ENCODE results near the gene NKD2.
"Not testable (repeated sequence)": the region's sequence is repeated elsewhere in the genome, so short reads cannot be mapped to it uniquely, and the experiment has no call there.

The NKD2 gene

DNA sequence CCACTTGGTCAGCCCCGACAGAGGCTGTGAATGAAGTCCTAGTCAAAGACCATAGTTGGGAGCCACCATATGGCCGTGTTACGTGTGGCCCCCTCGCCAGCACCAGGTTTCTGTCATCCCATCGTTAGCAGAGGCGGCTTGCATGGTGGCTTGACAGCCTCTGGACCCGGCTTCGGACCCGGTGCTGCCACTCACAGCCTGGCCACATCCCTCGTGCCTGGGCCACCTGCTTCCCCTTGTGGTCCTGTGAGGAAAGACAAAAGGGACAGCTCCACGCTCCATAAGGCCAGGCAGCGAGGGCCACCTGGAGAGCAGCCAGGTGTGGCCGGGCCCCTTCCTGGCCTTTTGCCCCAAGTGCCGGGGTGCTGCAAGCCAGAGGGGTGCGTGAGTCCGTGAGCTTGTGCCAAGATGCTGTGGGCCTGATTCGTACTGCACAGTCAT lies 6.2 kb downstream of the NKD2 start:
- no peak for DNase-seq

DNA sequence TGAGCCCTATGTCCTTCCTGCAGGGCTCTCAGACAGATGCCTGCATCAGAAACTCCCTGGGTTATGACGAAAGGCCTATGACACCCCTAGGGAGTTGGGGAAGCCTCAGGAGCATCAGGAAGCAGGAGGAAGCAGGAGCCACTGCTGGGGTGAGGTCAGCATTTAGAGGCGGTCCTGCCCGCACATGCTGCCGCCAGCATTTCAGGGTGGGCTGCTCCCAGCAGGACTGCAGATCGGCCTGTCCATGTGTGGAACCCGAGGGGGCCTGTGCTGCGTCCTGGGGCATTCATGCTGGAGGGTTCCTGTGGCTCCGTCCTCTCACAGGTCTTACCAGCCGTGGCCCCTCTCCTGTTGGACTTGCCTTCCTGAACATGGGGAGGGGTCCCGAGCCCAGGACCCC lies 6.9 kb downstream of the NKD2 start:
- DNase-seq: no peak

DNA sequence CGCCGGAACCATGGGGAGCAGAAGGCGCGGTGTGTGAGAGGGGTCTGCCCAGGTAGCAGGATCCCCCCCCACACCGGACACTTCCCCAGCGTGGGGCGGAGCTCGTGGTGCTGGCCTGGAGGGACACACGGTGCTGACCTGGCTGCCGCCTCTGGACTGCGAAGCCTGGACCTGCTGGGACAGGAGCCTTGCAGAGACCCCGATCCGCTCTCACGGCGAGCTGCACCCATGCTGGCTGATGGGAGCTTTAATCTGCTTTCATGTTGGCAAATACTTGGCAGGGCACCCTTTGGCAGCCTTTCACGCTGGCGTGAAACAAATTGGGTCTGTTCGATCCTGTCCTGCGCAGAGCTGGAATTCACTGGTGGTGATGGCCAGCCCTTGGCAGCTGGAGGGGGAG lies 7.4 kb downstream of the NKD2 start:
- DNase-seq: no peak

DNA sequence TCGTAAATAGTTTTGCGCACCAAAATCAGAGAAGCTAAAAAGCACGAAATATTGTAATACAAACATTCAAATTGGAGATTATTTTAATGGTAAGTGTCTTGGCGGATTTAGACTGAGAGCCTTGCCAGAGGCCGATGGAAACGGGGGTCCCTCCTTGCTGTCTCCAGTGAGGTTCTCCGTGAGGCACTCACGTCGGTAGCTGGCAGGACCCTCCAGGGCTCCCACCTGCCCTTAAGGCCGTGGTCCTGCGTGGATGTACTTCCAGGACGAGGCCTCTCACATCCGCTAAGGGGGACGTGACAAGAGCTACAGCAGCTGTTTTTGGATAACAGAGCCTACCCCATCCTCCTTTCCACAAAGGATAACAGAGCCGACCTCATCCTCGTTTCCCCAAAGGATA lies 7.9 kb downstream of the NKD2 start:
- no peak for DNase-seq

DNA sequence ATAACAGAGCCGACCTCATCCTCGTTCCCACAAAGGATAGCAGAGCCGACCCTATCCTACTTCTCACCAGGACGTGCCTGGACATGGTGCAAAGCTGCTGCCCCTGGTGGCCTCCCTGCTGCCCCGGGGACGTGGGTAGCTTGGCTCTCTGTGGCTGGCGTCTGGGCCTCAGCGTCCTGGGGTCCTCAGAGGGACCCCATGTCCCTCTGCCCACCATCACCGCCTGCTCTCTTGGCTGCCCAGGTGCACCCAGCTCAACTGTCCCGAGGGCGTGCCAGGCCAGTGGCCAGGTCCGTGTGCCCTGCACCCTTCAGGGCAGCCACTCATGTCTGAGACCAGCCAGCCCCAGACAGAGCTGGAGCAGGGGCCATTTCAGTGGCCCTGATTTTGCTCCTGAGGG lies 8.5 kb downstream of the NKD2 start:
- no peak for DNase-seq

DNA sequence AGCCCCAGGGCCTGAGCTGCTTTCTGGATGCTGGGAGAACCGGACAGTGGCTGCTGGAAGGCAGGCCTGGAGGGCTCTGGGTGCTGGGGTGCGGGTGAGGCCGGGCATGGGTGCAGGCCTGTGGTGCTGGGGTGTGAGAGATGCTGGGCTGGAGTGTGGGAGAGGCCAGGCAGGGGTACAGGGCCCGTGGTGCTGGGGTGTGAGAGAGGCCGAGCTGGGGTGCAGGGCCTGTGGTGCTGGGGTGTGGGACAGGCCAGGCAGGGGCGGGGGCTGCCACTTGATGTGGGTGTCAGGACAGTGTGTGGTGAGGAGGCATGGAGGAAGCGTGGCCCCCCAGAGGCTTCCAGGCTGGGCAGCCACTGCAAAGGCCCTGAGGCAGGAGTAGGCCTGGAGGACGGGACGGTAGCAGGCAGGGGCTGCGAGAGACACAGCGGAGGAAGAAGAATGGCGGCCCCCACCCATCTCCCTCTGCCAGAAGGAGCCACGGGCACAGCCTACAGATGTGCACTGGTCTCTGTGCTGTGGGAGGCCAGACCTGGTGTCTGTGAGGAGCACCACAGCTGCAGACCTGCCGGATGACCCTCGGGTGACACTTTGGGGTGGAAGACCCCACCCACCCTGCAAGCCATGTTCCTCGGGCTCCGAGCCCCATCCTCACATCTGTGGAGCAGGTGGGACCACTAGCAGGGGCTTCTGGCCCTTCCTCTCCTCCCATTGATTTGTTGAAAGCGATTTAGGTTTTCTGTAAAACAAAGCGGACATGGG lies 9.3 kb downstream of the NKD2 start:
- DNase-seq: no peak

DNA sequence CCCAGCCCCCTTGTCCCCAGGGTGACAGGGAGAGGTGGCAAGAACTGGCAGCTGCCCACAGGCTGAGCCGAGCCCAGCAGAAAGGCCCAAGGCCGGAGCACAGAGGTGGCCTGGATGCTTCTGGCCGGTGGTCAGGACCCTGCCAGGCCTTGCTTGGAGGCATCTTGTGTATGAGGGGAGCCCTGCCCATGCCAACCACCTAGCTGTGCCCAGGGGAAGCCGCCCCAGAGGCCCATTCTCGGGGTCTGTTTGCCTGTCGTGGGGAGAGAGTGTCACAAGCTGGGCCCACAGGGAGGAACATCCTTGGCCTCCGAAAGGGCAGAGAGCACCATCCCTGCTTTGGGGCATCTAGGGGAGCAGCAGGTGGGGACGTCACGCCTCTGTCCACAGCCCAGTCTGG lies 10.0 kb downstream of the NKD2 start:
- no peak for DNase-seq

DNA sequence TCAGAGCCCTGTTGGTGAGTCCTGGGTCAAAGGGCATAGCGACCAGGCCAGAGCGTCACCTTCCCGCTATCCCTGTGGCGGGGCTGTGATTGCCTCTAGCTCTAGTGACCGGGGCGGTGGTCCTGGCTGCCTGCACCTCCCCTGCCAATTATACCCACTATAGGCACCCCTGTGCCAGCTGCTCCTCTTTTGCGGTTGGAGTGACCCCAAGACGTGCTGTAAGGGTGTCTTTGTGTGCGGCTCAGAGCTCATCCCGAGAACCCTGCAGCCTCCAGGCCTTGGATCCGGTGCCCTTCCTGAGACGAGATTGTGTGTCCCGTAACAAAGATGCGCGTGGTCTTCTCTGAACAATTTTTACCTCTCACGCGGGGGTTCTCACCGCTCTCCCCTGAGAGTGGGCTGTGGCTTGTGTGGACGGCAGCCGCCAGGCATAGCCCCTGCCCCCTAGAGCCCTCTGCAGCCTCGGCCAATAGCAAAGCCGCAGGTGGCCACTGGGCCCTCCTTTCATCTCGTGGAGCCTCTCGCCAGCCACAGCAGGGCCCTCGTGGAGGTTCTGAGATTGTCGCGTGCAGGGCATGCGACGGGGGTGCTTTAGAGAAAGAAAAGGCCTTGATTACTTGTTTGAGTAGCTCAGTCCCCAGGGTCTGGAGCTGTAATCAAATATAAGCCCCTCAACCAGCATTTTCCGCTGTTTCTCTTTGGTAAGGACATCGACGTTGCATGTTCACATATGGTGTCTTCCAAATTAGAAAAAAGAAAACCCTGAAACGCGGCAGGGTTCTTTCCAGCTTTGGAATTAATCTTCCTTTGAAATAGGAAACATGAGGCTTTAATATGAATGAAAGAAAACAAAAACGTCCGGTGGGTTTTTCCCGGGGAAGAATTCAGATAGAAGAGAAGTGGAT lies 10.7 kb downstream of the NKD2 start:
- no peak for DNase-seq

DNA sequence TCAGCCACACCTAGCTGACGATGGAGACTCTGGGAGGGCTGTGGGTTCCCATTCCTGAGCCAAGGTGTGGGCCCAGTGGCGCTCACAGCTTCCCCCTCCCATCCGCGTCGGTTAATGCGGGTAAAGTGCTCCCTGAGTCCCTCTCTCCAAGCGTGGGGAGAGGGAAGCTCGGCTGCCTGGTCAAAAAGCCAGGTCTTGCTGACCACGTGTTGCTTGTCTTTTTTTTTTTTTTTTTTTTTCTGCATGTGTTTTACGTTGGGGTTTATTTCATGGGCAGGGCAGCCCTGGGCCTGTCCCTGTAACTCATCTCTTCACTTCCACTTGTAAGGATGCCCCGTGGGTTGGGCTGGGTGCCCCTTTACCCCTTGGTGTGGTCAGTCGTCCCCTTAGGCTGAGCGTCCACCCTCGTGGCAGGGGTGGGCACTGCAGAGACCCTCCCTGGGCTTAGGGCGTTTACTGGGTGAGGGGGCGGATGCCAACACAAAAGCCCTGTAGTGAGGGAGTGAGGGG lies 11.9 kb downstream of the NKD2 start:
- no peak for DNase-seq

DNA sequence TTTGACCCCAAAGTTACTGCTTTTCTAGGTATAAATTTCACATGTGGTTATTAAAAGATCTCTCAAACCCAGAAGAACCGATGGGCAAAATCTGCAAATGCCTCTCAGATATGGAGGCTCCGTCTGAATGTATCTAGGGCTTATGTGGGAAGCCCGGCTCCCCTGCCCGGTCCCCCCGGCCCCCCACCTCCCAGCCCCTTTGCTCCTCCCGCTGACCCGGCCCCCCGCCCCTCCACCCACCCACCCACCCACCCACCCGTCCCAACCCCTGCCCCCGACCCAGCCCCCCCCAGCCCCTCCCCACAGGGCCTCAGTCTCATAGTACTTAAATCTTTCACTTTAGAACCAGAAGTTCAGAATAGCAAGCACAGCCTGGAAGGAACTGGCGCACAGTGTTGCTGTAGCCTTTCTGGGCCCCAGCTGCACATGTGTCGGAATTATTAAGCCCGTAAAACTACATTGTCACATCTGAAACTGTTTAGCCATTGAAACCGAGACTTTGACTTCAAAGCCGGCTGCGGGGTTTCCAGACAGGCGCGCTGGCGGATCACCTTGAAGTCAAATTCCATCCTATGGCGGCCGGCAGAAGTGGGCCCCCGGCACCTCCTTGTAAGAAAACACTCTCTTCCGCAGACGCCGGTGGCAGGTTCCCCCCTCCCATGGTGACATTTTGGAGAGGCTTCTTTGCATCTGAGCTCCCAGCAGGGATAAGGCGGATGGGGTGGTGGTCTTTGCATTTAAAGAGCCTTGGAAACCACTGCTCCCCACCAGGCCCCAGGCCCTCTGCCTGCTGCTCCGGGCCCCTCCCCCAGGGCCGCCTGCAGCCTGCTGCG lies 12.8 kb downstream of the NKD2 start:
- DNase-seq: no peak

DNA sequence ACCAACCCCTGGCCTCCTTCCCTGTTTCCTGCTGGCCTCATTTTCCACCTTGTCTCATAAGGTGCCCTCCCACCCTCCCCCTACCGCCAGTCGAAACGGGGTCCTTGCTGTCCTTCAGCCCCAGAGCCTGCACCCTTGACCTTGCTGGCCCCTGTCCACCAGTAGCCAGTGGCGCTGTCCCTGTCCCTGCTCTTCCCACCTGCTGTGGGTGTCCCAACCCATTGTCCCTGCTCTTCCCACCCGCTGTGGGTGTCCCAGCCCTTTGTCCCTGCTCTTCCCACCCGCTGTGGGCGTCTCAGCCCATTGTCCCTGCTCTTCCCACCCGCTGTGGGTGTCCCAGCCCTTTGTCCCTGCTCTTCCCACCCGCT lies 13.4 kb downstream of the NKD2 start:
- DNase-seq: not testable (repeated sequence)

DNA sequence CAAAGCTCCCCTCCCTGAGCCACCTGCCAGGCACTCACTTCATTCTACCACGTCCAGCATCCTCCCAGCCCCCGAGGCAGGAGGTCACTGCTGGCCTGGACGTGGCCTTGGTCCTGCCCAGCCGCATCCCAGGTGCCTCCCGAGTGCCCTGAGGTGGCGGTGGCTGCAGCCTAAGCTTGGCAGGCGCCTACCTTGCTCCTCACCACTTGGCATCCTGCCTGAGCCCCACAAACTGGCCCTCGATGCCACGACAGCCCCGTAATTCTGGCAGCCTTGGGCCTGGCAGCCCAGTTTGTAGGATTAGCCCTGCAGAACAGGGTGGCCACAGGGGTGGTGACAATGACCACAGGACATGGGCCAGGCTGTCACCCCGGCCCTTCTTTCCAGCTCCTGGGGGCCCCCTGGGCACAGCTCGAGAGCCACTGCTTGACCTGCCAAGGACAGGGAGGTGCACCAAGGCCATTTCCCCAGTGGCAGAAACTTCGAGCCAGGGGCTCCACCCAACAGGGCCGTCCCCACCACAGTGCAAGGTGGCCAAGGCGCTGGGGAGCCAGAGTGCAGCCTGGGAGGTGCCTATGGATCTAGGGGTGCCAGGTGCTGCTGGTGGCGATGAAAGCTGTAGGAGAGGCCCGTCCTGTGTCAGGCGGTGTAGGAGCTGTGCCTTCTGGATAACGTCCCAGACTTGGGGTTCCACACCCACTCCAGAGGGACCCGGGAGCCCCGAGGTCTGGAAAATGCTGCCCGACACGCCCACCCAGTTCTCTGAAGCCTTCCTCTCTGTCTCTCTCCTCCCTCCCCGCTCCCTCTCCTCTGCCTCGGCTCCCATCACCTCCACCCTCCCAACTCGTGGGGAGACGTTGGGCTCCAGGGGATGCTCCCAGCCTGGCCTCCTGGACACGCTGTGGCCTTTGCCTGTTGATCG lies 18.4 kb downstream of the NKD2 start:
- DNase-seq: no peak

DNA sequence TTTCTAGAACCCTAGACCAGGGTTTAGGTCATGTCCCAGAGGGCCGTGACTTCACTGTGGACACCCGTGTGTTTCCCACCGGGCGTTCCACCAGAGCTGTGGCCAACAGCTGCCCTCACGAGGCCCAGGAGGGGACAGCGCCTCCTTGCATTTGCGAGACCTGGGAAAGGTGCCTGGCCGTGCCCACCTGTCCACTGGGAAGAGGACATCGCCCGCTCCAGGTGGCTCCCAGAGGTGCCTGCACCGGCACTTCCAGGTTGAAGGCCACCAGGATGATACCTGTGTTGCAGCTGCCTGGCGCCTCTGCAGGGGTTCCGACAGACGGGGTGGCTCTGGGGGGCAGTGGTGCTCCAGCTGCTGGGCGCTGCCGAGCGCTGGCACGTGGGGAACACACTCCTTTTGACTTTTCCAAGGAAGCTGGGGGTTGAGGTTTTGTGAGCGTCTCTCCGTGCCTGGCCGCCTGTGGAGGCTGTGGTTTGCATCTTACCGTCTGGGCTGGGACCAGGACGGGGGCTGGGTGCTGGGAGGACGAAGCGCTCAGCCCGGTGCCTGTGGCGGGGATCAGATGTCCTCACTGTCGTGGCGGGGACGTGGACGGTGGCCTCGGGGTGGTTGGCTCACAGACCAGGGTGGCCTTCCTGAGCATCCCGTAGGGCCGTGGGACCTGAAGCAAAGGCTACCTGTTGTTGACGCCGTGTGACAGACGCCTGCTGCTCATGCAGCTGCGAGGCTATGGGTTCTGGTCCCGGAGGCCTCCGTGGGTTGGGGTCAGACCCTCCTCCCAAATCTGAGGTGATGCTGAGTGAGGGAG lies 19.2 kb downstream of the NKD2 start:
- DNase-seq: no peak

DNA sequence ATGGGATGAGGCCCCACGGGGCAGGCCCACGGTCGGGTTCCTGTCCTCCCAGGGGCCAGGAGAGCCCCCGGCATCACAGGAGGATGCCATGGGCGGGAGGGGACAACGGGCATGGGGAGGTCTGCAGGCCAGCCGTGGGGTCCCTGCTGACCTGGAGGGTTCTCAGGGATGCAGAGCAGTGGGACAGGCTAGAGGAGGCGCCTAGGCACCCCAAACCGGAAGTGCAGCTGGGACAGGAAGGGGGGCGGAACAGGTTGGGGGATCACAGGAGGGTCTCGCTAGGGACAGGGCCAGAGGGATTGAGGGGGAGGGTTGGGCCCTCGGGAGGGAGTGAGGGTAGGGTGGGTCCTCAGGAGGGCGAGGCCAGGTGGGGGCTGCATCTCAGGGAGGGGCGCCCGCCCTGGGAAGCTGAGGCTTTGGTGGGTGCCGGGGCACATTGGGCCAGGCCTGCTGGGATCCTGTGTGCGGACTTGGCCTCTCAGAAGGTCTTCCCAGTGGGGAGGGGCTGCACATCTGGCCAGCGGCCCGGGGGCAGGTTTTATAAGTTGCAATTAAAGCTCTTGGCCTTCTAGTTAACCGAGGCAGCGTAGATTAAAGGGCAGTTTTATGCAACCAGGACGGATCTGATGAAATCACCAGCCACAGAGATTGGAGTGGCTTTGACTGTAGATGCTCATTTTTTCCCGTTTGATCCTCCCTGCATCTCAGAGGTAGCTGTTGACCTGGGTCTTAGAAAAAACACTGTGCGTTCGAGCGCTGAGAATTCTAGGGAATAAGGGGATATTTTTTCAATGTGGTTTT lies 20.1 kb downstream of the NKD2 start:
- DNase-seq: no peak

DNA sequence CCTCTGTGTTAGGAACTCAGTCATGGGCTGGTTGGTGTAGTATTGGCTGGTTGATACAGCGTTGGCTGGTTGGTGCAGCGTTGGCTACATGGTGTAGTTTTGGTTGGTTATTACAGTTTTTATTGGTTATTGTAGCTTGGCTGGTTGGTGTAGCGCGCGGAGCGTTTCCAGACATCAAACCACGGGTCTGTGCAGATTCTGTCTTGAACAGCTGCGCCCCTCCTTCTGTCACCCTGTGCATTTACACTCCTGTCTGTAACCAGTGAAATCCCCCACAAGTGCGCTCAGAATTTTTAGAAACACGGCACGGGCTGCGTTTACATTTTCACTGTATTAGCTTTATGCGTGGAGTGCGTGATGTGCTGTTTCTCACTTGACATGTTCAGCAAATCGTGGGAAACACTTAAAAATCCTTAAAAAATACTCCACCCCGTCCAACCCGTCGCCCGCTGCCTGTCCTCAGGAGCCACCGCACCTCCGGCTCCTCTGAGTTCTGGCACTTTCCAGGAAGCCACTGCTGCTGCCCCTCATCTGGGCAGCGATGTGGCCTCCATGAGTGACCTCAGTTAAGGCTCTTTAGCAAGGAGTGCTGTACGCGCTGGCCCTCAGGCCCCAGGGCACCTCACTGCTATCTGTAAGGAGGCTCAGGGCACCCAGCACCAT lies 20.8 kb downstream of the NKD2 start:
- DNase-seq: no peak

DNA sequence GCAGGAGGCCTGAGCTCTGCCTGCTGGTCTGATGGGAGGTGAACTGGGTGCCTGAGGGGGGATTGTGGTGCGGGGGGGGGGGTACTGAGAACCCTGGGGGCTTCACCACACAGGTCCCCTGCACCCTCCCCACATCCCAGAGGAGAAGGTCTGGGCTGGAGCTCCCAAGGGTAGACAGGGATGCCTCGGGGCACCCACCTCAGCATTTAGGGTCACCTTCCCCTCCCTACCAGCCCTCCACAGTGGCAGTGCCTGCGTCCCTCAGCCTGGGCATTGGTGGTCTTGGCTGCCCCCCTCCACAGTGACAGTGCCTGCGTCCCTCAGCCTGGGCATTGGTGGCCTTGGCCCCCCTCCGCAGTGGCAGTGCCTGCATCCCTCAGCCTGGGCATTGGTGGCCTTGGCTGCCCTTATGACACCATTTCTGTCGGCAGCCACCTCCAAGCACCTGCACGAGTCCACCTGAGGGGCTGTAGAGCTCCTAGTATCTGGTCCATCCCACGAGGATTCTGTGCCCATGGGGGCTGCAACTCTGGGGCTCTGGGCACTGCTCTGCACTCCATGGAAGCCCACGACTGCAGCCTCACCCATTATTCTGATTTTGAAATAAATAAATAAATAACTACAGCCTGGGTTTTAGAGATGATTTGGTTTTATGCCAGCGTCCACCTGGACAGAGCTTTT lies 21.5 kb downstream of the NKD2 start:
- DNase-seq: no peak

DNA sequence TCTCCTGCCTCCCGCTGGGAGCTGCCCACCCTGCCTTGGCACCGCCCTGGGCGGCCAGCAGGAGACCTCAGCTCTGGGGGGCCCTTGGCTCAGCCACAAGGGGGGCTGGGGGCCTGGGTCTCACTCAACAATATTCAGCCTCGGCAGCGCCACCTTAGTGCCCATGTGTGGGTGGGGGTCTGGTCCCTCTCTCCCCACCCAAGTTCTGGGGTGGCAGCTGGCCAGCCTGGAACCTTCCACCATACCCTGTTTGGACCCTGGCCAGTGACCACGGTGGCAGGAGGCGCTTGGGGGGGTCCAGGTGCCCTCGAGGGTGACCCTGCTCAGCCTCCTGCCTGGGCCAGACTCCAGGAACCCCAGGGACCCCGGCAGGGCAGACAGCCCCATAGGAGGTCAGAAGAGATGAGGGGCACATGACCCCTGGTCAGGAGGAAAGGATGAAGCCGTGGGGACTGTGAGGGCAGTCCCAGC lies 22.2 kb downstream of the NKD2 start:
- no peak for DNase-seq

DNA sequence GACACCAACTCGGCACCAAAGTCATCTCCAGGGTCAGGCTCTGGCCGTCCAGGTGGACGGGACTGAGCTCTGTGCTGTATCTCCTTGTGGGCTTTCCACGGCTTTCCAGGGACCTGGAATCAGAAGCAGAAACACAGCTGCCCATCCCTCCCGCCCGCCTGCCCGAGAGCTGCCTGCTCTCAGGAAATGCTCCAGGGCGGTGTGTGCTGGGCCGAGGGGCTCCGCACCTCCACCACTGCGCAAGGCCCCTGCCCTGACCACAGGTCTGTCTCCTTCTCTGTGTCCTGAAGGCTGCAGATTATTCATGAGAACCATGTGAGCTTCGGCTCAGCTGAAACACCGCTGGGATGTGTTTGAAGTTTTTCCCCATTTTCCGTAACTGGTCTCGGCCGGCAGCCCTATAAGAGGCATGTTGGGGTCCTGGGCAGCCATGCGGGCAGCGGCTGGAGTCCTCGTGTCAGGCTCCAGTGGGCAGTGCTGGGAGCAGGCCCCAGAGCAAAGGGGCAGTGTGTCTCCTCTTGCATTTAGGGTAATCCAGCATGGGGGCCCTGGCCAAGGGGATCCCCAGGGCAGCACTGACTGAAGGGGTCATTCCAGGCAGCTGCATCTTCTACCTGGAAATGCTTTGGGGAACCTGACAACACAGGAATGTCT lies 22.8 kb downstream of the NKD2 start:
- no peak for DNase-seq

All from HCEC 1CT (cell line).